RWPE2 (cell line): Measurements from ENCODE around the gene PHOSPHO1.

ENCODE experiments used
- ATAC-seq: fragments of 200-7000 bp; cut with Tn5 transposase; 3 replicates; pipeline ENCODE4 v1.9.1; 2021; ENCODE audit warnings: low read depth
- DNase-seq: peaks from one replicate; pipeline ENCODE4 v3.0.0-alpha.2; 2020; ENCODE audit warnings: low spot score
- H3K27ac ChIP-seq: fragments of 450-650 bp; 2 replicates; pipeline ENCODE4 v1.5.1; 2017; ENCODE audit warnings: mild to moderate bottlenecking; ENCODE audit not compliant: poor library complexity, severe bottlenecking
- H3K27me3 ChIP-seq: fragments of 250-450 bp; sonication (Bioruptor Pico); 2 replicates; pipeline ENCODE4 v1.5.1; 2021; ENCODE audit warnings: mild to moderate bottlenecking, moderate library complexity; ENCODE audit not compliant: insufficient read depth, poor library complexity, severe bottlenecking
- H3K36me3 ChIP-seq: fragments of 250-450 bp; sonication (Bioruptor Pico); 2 replicates; pipeline ENCODE4 v1.5.1; 2020; ENCODE audit warnings: low read depth, mild to moderate bottlenecking, moderate library complexity
- H3K4me1 ChIP-seq: fragments of 250-450 bp; sonication (Bioruptor Pico); 2 replicates; pipeline ENCODE4 v1.5.1; 2021; ENCODE audit warnings: mild to moderate bottlenecking, moderate library complexity; ENCODE audit not compliant: insufficient read depth, poor library complexity, severe bottlenecking
- H3K4me3 ChIP-seq: fragments of 250-450 bp; sonication (Bioruptor Pico); 2 replicates; pipeline ENCODE4 v1.5.1; 2021; ENCODE audit warnings: mild to moderate bottlenecking, moderate library complexity; ENCODE audit not compliant: severe bottlenecking
- H3K9me3 ChIP-seq: fragments of 250-450 bp; sonication (Bioruptor Pico); 2 replicates; pipeline ENCODE4 v1.5.1; 2021; ENCODE audit warnings: mild to moderate bottlenecking, moderate library complexity; ENCODE audit not compliant: severe bottlenecking
- CTCF ChIP-seq: fragments of 450-650 bp; IDR thresholded peaks from one replicate; pipeline ENCODE4 v1.5.1; 2017; ENCODE audit warnings: mild to moderate bottlenecking, moderate library complexity; ENCODE audit not compliant: poor library complexity, severe bottlenecking

Gene PHOSPHO1

GRCh38 chr17:49218941-49219913 lies 11.4 kb downstream of the PHOSPHO1 start:
- H3K9me3 ChIP-seq: no peaks in the 10 kb centered on the region
- H3K27ac ChIP-seq: no peak overlapping the region
- no peaks in the 10 kb centered on the region for H3K36me3 ChIP-seq
- H3K27me3 ChIP-seq: peaks cover 23% of the 10 kb centered on the region
- H3K4me3 ChIP-seq: no peak overlapping the region
- no peaks in the 10 kb centered on the region for H3K4me1 ChIP-seq
- no peak for ATAC-seq
- DNase-seq: no peak
- peak; percentile 8 for TF ChIP-seq CTCF

- no peak overlapping the region for H3K4me3 ChIP-seq
- peaks cover 9% of the 10 kb centered on the region for H3K27me3 ChIP-seq
- no peak overlapping the region for H3K27ac ChIP-seq
- TF ChIP-seq CTCF: no peak
- ATAC-seq (no peak), DNase-seq (no peak)
- H3K4me1 ChIP-seq: no peaks in the 10 kb centered on the region
- no peaks in the 10 kb centered on the region for H3K9me3 ChIP-seq
- no peaks in the 10 kb centered on the region for H3K36me3 ChIP-seq
Observed at GRCh38 chr17:49217651-49218413, 12.8 kb downstream of the PHOSPHO1 start.

- DNase-seq (no peak), ATAC-seq (no peak)
- peaks cover 2% of the 10 kb centered on the region for H3K27me3 ChIP-seq
- H3K4me3 ChIP-seq: no peak overlapping the region
- no peak for TF ChIP-seq CTCF
- no peaks in the 10 kb centered on the region for H3K36me3 ChIP-seq
- no peaks in the 10 kb centered on the region for H3K9me3 ChIP-seq
- no peaks in the 10 kb centered on the region for H3K4me1 ChIP-seq
- no peak overlapping the region for H3K27ac ChIP-seq
Observed at GRCh38 chr17:49216953-49217650, 13.5 kb downstream of the PHOSPHO1 start.

- TF ChIP-seq CTCF: no peak
- H3K4me1 ChIP-seq: no peaks in the 10 kb centered on the region
- no peak overlapping the region for H3K27ac ChIP-seq
- H3K27me3 ChIP-seq: no peaks in the 10 kb centered on the region
- ATAC-seq: no peak
- no peak for DNase-seq
- H3K4me3 ChIP-seq: no peak overlapping the region
- H3K36me3 ChIP-seq: no peaks in the 10 kb centered on the region
- H3K9me3 ChIP-seq: no peaks in the 10 kb centered on the region
Observed at GRCh38 chr17:49216482-49216881, 14.1 kb downstream of the PHOSPHO1 start.
